ENCODE measurements around the gene WDPCP.
"Not testable (repeated sequence)": the region's sequence is repeated elsewhere in the genome, so short reads cannot be mapped to it uniquely, and the experiment has no call there.

The WDPCP gene

DNA sequence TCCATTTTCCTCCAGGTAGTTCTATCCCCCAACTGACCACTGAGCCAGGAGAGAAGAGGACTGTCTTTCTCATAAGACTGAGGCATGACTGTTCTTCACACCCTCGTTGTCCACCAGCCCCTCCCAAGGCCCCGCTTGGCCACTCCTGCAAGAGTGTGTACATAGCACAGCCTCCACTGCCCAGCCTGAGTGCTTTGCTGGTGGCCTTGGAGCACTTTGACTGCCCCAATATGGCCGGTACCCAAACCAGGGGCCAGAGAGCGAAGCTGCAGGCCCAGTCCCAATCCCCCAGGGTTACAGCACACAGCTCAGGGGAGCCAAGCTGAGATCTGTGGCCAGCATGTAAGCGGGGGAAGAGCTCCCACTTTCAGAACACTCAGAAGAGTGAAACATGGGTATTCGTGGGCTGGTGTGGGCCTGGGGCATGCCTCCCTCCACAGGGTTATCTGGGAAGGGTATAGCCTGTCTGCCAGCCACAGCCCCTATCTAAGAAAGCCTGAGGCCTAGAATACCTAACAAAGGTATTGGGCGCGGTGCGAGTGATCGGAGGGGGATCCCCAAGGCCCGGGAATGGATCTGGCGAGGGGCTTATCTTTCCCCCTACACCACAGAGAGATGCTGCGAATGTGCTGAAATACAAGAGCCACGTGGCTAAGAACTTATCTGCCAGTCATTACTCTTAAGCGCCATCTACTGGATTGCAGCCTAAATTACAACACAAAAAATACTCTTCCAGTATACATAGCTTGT, 163.8 kb downstream of the WDPCP start:
- DNase-seq (ENCODE audit: low read depth), result peak; percentile 1
- in situ Hi-C loops (cut with HindIII; ENCODE audit: low sequenced_read_pairs), result no loop called here
- no peak overlapping the region for H3K4me3 ChIP-seq (ENCODE audit: low read depth, low read length)
- TF ChIP-seq, protein P1, sequence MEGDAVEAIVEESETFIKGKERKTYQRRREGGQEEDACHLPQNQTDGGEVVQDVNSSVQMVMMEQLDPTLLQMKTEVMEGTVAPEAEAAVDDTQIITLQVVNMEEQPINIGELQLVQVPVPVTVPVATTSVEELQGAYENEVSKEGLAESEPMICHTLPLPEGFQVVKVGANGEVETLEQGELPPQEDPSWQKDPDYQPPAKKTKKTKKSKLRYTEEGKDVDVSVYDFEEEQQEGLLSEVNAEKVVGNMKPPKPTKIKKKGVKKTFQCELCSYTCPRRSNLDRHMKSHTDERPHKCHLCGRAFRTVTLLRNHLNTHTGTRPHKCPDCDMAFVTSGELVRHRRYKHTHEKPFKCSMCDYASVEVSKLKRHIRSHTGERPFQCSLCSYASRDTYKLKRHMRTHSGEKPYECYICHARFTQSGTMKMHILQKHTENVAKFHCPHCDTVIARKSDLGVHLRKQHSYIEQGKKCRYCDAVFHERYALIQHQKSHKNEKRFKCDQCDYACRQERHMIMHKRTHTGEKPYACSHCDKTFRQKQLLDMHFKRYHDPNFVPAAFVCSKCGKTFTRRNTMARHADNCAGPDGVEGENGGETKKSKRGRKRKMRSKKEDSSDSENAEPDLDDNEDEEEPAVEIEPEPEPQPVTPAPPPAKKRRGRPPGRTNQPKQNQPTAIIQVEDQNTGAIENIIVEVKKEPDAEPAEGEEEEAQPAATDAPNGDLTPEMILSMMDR (IDR thresholded peaks at IDR 0.05; ENCODE audit: low read depth, low read length, missing control alignments), result peak; percentile 51

DNA sequence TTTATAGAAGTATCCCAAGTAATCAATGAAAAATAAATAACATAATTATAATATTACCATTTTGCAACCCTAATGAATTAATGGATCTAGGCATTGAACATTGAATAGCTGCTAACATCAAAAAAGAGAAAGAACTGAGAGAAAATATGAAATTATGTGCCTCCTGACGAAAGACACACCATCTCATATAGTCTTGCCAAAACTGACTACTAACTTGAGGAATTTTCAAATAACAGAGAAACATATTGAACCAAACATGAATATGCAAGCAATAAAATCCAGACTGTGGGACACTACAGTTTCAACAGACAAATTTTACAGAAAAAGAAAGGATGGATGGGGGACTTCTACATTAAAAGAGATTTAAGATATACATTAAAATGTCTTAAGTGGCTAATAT, 165.7 kb downstream of the WDPCP start:
- TF ChIP-seq, protein P1 (IDR thresholded peaks at IDR 0.05; ENCODE audit: low read depth, low read length, missing control alignments), result no peak
- no peak overlapping the region for H3K4me3 ChIP-seq (ENCODE audit: low read depth, low read length)
- in situ Hi-C loops (cut with HindIII; ENCODE audit: low sequenced_read_pairs), result no loop called here
- no peak for DNase-seq (ENCODE audit: low read depth)

DNA sequence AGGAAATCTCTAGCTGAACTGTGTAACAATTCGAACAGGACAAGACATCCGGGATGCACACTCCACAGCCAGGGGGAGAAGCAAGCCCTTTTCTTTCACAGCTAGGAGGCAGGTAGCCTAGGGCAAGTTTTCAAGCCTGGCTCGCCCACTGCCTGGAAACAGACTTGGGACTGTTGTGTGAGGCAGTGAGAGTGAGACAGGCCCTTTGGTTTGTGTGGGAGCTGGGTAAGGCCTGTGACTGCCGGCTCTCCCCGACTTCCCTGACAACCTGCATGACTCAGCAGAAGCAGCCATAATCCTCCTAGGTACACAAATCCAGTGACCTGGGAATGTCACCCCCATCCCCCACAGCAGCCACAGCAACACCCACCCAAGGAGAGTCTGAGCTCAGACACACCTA, 179.7 kb downstream of the WDPCP start:
- in situ Hi-C loops (cut with HindIII; ENCODE audit: low sequenced_read_pairs), result no loop called here
- TF ChIP-seq, protein P1 (IDR thresholded peaks at IDR 0.05; ENCODE audit: low read depth, low read length, missing control alignments), result no peak
- no peak overlapping the region for H3K4me3 ChIP-seq (ENCODE audit: low read depth, low read length)
- DNase-seq (ENCODE audit: low read depth), result no peak

DNA sequence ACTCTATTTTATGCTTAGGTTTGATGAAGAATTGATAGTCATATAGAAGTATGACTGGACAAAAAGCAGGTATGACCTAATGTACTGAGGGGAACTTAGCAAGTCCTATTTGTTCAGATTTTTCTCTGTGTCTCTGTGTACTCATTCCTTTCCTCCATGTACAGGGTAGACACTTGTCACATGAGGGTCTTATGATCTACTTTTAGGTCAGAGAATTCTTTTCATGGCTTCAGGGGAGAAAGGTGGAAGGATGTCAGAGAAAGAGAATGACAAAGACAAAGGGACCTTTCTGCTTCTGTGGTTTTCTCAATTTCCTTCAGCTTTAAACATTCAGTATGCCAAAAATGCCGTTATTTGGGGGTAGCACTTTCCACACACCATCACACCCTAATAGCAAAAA, 181.6 kb downstream of the WDPCP start:
- H3K4me3 ChIP-seq (ENCODE audit: low read depth, low read length), result no peak overlapping the region
- in situ Hi-C loops (cut with HindIII; ENCODE audit: low sequenced_read_pairs), result no loop called here
- TF ChIP-seq, protein P1 (IDR thresholded peaks at IDR 0.05; ENCODE audit: low read depth, low read length, missing control alignments), result no peak
- no peak for DNase-seq (ENCODE audit: low read depth)

DNA sequence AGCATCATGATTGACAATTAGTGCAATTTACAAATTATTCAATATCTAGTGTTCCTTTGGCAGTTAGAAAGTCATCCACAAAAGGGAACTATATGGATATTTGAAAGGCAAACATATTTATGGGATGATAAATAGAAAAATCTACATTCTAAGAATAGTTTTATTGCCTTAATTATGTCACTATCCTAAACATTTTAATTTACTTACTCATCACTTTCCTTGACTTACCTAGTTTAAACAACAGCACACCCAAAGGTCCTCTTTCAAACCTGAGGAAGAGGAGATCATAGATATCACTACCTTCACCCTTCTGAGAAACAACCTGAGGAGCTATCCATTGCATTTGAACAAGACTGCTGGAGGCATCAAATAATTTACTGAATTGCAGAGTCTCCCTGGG, 184.5 kb downstream of the WDPCP start:
- H3K4me3 ChIP-seq (ENCODE audit: low read depth, low read length), result no peak overlapping the region
- DNase-seq (ENCODE audit: low read depth), result no peak
- in situ Hi-C loops (cut with HindIII; ENCODE audit: low sequenced_read_pairs), result no loop called here
- TF ChIP-seq, protein P1 (IDR thresholded peaks at IDR 0.05; ENCODE audit: low read depth, low read length, missing control alignments), result no peak

DNA sequence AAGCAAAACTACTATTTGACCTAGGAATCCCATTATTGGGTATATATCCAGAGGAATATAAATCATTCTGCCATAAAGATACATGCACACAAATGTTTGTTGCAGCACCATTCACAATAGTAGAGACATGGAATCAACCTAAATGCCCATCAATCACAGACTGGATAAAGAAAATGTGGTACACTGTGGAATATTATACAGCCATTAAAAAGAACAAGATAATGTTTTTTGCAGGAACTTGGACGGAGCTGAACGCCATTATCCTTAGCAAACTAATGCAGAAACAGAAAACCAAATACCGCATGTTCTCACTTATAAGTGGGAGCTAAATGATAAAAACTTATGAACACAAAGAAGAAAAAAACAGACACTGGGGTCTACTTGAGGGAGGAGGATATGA, 185.4 kb downstream of the WDPCP start:
- H3K4me3 ChIP-seq (ENCODE audit: low read depth, low read length); DNase-seq (ENCODE audit: low read depth); in situ Hi-C loops (cut with HindIII; ENCODE audit: low sequenced_read_pairs): not testable (repeated sequence)

DNA sequence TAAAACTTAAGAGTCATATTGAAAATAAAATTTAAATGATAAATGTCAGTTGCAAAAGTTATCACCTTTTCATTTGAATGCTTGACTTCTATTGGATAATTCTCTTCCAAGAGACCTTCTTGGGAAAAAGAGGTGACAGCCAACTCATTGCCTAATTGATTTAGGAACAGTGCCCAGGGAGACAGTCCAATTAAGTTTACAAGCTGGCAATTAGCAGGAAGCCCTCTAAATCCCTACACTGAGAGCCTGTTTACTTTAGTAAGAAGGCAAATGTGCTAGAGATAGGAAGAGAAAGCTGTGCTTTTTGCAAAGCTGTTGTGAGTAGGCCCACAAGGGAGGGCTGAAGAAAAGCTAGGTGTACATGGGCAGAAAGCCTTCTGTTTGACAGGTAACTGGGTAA, 189.1 kb downstream of the WDPCP start:
- in situ Hi-C loops (cut with HindIII; ENCODE audit: low sequenced_read_pairs), result no loop called here

More for the DNA sequence above, 189.1 kb downstream of the WDPCP start:
- no peak for DNase-seq (ENCODE audit: low read depth)
- TF ChIP-seq, protein P1 (IDR thresholded peaks at IDR 0.05; ENCODE audit: low read depth, low read length, missing control alignments), result no peak
- no peak overlapping the region for H3K4me3 ChIP-seq (ENCODE audit: low read depth, low read length)
